C4-2B (cell line): Measurements from ENCODE around the gene STIM1.

ENCODE experiments used
- H3K27ac ChIP-seq: fragments of 450-650 bp; 2 replicates; pipeline ENCODE4 v1.5.1; 2017
- ZFX ChIP-seq: fragments of 450-650 bp; IDR thresholded peaks from 2 replicates; pipeline ENCODE4 v1.6.1; 2017
- TF ChIP-seq, protein P1 (sequence below): fragments of 450-650 bp; conservative IDR thresholded peaks from 2 replicates; pipeline ENCODE4 v1.5.1; 2017; ENCODE audit warnings: mild to moderate bottlenecking

STIM1 gene

DNA sequence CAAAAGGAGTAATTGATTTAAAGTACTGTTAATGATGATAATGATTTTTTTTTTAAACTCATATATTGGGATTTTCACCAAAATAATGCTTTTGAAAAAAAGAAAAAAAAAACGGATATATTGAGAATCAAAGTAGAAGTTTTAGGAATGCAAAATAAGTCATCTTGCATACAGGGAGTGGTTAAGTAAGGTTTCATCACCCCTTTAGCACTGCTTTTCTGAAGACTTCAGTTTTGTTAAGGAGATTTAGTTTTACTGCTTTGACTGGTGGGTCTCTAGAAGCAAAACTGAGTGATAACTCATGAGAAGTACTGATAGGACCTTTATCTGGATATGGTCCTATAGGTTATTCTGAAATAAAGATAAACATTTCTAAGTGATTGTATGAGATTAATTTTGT, 283.0 kb downstream of the STIM1 start:
- TF ChIP-seq, protein P1, sequence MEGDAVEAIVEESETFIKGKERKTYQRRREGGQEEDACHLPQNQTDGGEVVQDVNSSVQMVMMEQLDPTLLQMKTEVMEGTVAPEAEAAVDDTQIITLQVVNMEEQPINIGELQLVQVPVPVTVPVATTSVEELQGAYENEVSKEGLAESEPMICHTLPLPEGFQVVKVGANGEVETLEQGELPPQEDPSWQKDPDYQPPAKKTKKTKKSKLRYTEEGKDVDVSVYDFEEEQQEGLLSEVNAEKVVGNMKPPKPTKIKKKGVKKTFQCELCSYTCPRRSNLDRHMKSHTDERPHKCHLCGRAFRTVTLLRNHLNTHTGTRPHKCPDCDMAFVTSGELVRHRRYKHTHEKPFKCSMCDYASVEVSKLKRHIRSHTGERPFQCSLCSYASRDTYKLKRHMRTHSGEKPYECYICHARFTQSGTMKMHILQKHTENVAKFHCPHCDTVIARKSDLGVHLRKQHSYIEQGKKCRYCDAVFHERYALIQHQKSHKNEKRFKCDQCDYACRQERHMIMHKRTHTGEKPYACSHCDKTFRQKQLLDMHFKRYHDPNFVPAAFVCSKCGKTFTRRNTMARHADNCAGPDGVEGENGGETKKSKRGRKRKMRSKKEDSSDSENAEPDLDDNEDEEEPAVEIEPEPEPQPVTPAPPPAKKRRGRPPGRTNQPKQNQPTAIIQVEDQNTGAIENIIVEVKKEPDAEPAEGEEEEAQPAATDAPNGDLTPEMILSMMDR, result no peak
- no peak for TF ChIP-seq ZFX
- no peak overlapping the region for H3K27ac ChIP-seq

DNA sequence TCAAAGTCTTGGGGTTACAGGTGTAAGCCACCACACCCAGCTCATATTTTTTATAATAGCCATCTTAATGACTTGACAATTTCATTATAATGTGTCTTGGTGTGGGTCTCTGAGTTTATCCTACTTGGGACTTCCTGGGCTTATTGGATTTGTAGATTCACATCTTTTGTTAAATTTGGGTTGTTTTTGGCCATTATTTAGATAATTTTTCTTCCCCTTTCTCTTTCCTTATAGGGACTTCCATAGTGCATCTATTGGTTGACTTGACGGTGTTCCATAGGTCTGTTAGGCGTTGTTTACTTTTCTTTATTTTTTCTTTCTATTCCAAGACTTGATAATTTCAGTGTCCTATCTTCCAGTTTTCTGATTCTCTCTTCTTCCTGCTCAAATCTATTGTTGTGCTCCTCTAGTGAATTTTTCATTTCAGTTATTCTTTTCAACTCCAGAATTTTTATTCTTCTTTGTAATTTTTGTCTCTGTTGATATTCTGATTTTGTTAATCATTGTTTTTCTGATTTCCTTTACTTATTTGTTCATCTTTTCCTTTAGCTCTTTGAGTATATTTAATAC, 284.7 kb downstream of the STIM1 start:
- no peak for TF ChIP-seq ZFX
- TF ChIP-seq, protein P1, result no peak
- H3K27ac ChIP-seq, result no peak overlapping the region
